Spleen (tissue), 11 donors: ENCODE measurements around the gene ATXN7L1. TPM values are rescaled to one million over a fixed set of nuclear protein-coding genes. Genes with fewer than 3 reads are reported as not detected.

ENCODE experiments used
- DNase-seq: peaks from one replicate; pipeline ENCODE4 v3.0.0-alpha.2; 2020
- H3K27ac ChIP-seq, 8 donors: fragments of 200-600 bp; sonication (generic) in 7 of 8; 1 replicate in 4 of 8; 2 replicates in 4 of 8; pipeline versions ENCODE4 v1.5.0 to v1.8.0; 2016 to 2021; ENCODE audit warnings: inconsistent platforms in 4 of 8, mild to moderate bottlenecking in 4 of 8, moderate library complexity in 1 of 8
- H3K27me3 ChIP-seq, 7 donors: fragments of 200-600 bp; sonication (generic) in 6 of 7; replicated peaks in 1 of 7; 1 replicate in 4 of 7; 2 replicates in 3 of 7; pipeline versions ENCODE4 v1.5.0 to v1.8.0; 2016 to 2021; ENCODE audit warnings: inconsistent platforms in 3 of 7, mild to moderate bottlenecking in 1 of 7
- H3K36me3 ChIP-seq, 6 donors: fragments of 200-600 bp; sonication (generic) in 5 of 6; 1 replicate in 4 of 6; 2 replicates in 2 of 6; pipeline versions ENCODE4 v1.5.0 to v1.8.0; 2016 to 2021; ENCODE audit warnings: inconsistent platforms in 2 of 6
- H3K4me1 ChIP-seq, 6 donors: fragments of 200-600 bp; sonication (generic) in 5 of 6; 1 replicate in 3 of 6; 2 replicates in 3 of 6; pipeline versions ENCODE4 v1.5.0 to v1.8.0; 2016 to 2021; ENCODE audit warnings: inconsistent platforms in 3 of 6
- H3K4me3 ChIP-seq, 8 donors: fragments of 200-600 bp; sonication (generic) in 7 of 8; 1 replicate in 4 of 8; 2 replicates in 4 of 8; pipeline versions ENCODE4 v1.5.0 to v1.8.0; 2016 to 2021; ENCODE audit warnings: inconsistent platforms in 4 of 8, mild to moderate bottlenecking in 4 of 8, moderate library complexity in 2 of 8
- H3K9me3 ChIP-seq, 8 donors: fragments of 200-600 bp; sonication (generic) in 7 of 8; 1 replicate in 4 of 8; 2 replicates in 4 of 8; pipeline versions ENCODE4 v1.5.0 to v1.8.0; 2016 to 2021; ENCODE audit warnings: inconsistent platforms in 4 of 8
- CTCF ChIP-seq, 11 experiments: fragments of 200-600 bp in 7 of 11; fragments of 450-650 bp in 4 of 11; sonication (generic) in 4 of 11; IDR thresholded peaks in 8 of 11; conservative IDR thresholded peaks in 3 of 11; 1 replicate in 7 of 11; 2 replicates in 4 of 11; pipeline versions ENCODE4 v1.4.0 to v1.8.0; 2016 to 2021; ENCODE audit warnings: antibody characterized with exemption in 11 of 11, inconsistent platforms in 4 of 11, mild to moderate bottlenecking in 1 of 11
- POLR2A ChIP-seq, 3 donors: fragments of 450-650 bp; IDR thresholded peaks; one replicate each; pipeline ENCODE4 v1.5.1; 2017; ENCODE audit warnings: antibody characterized with exemption in 3 of 3, mild to moderate bottlenecking in 1 of 3
- POLR2AphosphoS5 ChIP-seq, 3 donors: sonication (generic); formaldehyde crosslinking; IDR thresholded peaks; one replicate each; pipeline ENCODE4 v1.5.1; 2017; ENCODE audit warnings: antibody characterized with exemption in 3 of 3
- WGBS, 5 donors: extraction: QIAGEN DNeasy Blood & Tissue Kit in 3 of 5; methylation state at CpG; one replicate each; pipeline versions ENCODE4 v1.1.5 to v1.1.7; 2013 to 2018; 5-methylcytosine and 5-hydroxymethylcytosine counted together
- intact Hi-C: fragments of 100-400 bp; cut with DNase I; formaldehyde crosslinking; loops from one replicate; pipeline ENCODE4 v1.15.0; 2023; ENCODE audit warnings: low total_unique reads
- polyA plus RNA-seq, 3 donors: library from polyadenylated mRNA; stranded (reverse); fragments of 200-250 nt; gene quantifications; one replicate each; pipeline ENCODE4 v1.2.1, GENCODE V29; 2013
- total RNA-seq, 7 donors: library from RNA; depleted of rRNA in 3 of 7; stranded (reverse); fragments of >200 nt in 3 of 7; fragmentation: NEBNext Ultra II Directional in 4 of 7; extraction: Animal tissue kit (Norgen Biotek cat#: 25700) in 4 of 7; gene quantifications; one replicate each; pipeline versions ENCODE4 v1.1.0 to v1.2.1, GENCODE V29; 2016 to 2021
- donor health status: healthy with polysubstance abuse.
- donor health status: DM: no; HTN: no; CAD: no; lungs with moderate emphysema.
- donor health status: DM: no; HTN: no; CAD: no.
- donor health status: Bipolar disorder and iron deficiency.
- donor health status: healthy.
- donor health status: DM: no; HTN: no; CAD: no.
- donor health status: DM: yes; HTN: yes; CAD: no.

The ATXN7L1 gene
- total and polyA plus RNA-seq, 10 donors, result 2.4 to 29.3 (median 18.4) TPM

GRCh38 chr7:105917659-105918058 is 41.3 kb upstream of the ATXN7L1 start:
- WGBS, 5 donors, result 94 to 98% (median 97%) methylated on average over 2 of the region's 2 CpGs

GRCh38 chr7:105916603-105917002 is 40.2 kb upstream of the ATXN7L1 start:
- H3K4me3 ChIP-seq, result no peak overlapping the region
- H3K27ac ChIP-seq, result no peak overlapping the region
- DNase-seq, result no peak
- no peaks in the 10 kb centered on the region for H3K4me1 ChIP-seq
- 83 to 97% (median 92%) methylated on average over 1 of the region's 1 CpG for WGBS, 5 donors
- no peaks in the 10 kb centered on the region for H3K36me3 ChIP-seq
- no peaks in the 10 kb centered on the region for H3K27me3 ChIP-seq
- H3K9me3 ChIP-seq, result no peaks in the 10 kb centered on the region
- intact Hi-C loops, result no loop called here
- TF ChIP-seq POLR2A (IDR thresholded peaks at IDR 0.05), result no peak
- no peak for TF ChIP-seq POLR2AphosphoS5 (IDR thresholded peaks at IDR 0.05)
- TF ChIP-seq CTCF (IDR thresholded peaks at IDR 0.05 in 8 of 11, conservative IDR thresholded peaks at IDR 0.05 in 3 of 11), result no peak

More at GRCh38 chr7:105917659-105918058, 41.3 kb upstream of the ATXN7L1 start:
- H3K4me3 ChIP-seq, result no peak overlapping the region
- intact Hi-C loops, result no loop called here
- no peak for DNase-seq
- H3K4me1 ChIP-seq, result no peaks in the 10 kb centered on the region
- H3K36me3 ChIP-seq, result no peaks in the 10 kb centered on the region
- H3K27me3 ChIP-seq, result no peaks in the 10 kb centered on the region
- TF ChIP-seq POLR2A (IDR thresholded peaks at IDR 0.05) (no peak), CTCF (IDR thresholded peaks at IDR 0.05 in 8 of 11, conservative IDR thresholded peaks at IDR 0.05 in 3 of 11) (no peak), POLR2AphosphoS5 (IDR thresholded peaks at IDR 0.05) (no peak)
- H3K27ac ChIP-seq, result no peak overlapping the region
- no peaks in the 10 kb centered on the region for H3K9me3 ChIP-seq

- Histone ChIP-seq H3K36me3 (no peaks in the 10 kb centered on the region), H3K9me3 (peaks cover 0 to 8% (median 3%) of the 10 kb centered on the region in 8 donors), H3K4me3 (no peak overlapping the region), H3K27me3 (no peaks in the 10 kb centered on the region), H3K27ac (no peak overlapping the region), H3K4me1 (no peaks in the 10 kb centered on the region)
- no peak for TF ChIP-seq CTCF (IDR thresholded peaks at IDR 0.05 in 8 of 11, conservative IDR thresholded peaks at IDR 0.05 in 3 of 11)
- TF ChIP-seq POLR2AphosphoS5 (IDR thresholded peaks at IDR 0.05), result no peak
- no peak for TF ChIP-seq POLR2A (IDR thresholded peaks at IDR 0.05)
- WGBS, 5 donors, result 74 to 95% (median 81%) methylated on average over 3 of the region's 3 CpGs
- intact Hi-C loops, result no loop called here
- no peak for DNase-seq
Observed at GRCh38 chr7:105913947-105914346, 37.5 kb upstream of the ATXN7L1 start.

- Histone ChIP-seq H3K36me3 (no peaks in the 10 kb centered on the region), H3K4me1 (no peaks in the 10 kb centered on the region), H3K9me3 (peaks cover 0 to 8% (median 3%) of the 10 kb centered on the region in 8 donors), H3K4me3 (no peak overlapping the region), H3K27ac (no peak overlapping the region), H3K27me3 (no peaks in the 10 kb centered on the region)
- no peak for DNase-seq
- no peak for TF ChIP-seq CTCF (IDR thresholded peaks at IDR 0.05 in 8 of 11, conservative IDR thresholded peaks at IDR 0.05 in 3 of 11)
- no peak for TF ChIP-seq POLR2AphosphoS5 (IDR thresholded peaks at IDR 0.05)
- no peak for TF ChIP-seq POLR2A (IDR thresholded peaks at IDR 0.05)
- intact Hi-C loops, result no loop called here
- 91 to 93% (median 93%) methylated on average over 4 of the region's 4 CpGs for WGBS, 5 donors
Observed at GRCh38 chr7:105911961-105912575, 35.7 kb upstream of the ATXN7L1 start.
